HepG2 (cell line): ENCODE data around the gene CLASP1.

Source experiments
- TCF12 ChIP-seq, 2 experiments: fragments of 450-650 bp in 1 of 2; sonication (generic) in 1 of 2; formaldehyde crosslinking in 1 of 2; IDR thresholded peaks; 2 replicates each; pipeline versions ENCODE4 v1.6.1 to v1.8.0; 2017 to 2022; ENCODE audit warnings: antibody characterized with exemption in 1 of 2, mild to moderate bottlenecking in 1 of 2, missing genetic modification reagents in 1 of 2, moderate library complexity in 1 of 2
- TF ChIP-seq, protein P1 (sequence below): sonication (generic); formaldehyde crosslinking; IDR thresholded peaks from 2 replicates; pipeline ENCODE4 v1.9.0; 2022; ENCODE audit warnings: missing genetic modification reagents, mild to moderate bottlenecking, borderline replicate concordance

DNA sequence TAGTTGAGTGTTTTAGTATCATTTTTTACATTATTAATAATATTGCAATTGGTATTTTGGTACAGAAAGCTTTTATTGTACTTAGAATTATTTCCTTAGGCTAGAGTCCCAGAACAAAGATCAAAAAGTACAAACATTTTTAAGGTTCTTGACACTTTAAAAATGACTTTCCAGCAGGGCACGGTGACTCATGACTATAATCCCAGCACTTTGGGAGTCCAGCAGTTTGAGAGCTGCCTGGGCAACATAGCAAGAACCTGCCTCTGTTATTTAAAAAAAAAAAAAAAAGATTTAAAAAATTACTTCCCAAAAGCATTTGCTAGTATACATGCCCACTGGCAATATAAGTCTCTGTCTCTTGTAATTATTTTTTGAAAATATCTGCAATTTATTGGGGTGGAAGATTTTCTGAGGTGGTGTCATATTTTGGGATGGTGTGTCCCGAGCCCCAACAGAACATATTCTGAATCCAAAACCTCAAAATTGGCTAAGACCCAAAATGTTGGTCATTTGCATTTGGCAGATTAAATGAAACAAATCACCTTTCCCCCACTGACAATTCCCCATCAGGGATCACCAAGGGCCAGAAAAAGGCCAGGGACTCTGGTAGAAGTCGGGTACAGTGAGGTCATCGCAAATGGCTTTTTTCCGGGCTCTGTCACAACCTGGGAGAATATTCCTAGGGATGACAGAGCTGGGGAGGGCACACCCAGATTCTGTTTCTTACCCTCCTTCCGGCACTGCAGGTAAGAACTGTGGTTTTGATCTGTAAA lies 45.3 kb upstream of the CLASP1 start:
- TF ChIP-seq, protein P1, sequence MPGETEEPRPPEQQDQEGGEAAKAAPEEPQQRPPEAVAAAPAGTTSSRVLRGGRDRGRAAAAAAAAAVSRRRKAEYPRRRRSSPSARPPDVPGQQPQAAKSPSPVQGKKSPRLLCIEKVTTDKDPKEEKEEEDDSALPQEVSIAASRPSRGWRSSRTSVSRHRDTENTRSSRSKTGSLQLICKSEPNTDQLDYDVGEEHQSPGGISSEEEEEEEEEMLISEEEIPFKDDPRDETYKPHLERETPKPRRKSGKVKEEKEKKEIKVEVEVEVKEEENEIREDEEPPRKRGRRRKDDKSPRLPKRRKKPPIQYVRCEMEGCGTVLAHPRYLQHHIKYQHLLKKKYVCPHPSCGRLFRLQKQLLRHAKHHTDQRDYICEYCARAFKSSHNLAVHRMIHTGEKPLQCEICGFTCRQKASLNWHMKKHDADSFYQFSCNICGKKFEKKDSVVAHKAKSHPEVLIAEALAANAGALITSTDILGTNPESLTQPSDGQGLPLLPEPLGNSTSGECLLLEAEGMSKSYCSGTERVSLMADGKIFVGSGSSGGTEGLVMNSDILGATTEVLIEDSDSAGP (CRISPR knock-in tag), result no peak
- TF ChIP-seq TCF12 (IDR thresholded peaks at IDR 0.05) (no peak), TCF12 (CRISPR knock-in tag; IDR thresholded peaks at IDR 0.05) (no peak)
